SK-N-SH (cell line): ENCODE measurements around the gene LMO7. TPM values are rescaled to one million over a fixed set of nuclear protein-coding genes. Genes with fewer than 3 reads are reported as not detected.

Experiments used
- CTCF ChIA-PET: fragments of 300-600, 350-600 bp; formaldehyde crosslinking; extraction: SDS; loops from one replicate; lab custom pipeline; 2021; lab: Yijun Ruan, JAX
- POLR2A ChIA-PET: fragments of 350-600 bp; sonication (Branson Sonifier 250); formaldehyde crosslinking; extraction: SDS; loops from one replicate; lab custom pipeline; 2020; ENCODE audit warnings: antibody characterized with exemption, inconsistent platforms; lab: Yijun Ruan, JAX
- DNase-seq: peaks from one replicate; pipeline ENCODE4 v3.0.0; 2012
- H2AFZ ChIP-seq: fragments of 200-600 bp; sonication (generic); 2 replicates; pipeline ENCODE4 v1.8.1; 2016; ENCODE audit warnings: antibody characterized with exemption, mild to moderate bottlenecking, low read depth
- H3F3A ChIP-seq: fragments of 200-600 bp; sonication (generic); replicated peaks from 2 replicates; pipeline ENCODE3; 2016; ENCODE audit warnings: antibody characterized with exemption, mild to moderate bottlenecking; ENCODE audit not compliant: insufficient read depth
- H3K27ac ChIP-seq, 2 experiments: fragments of 200-500 bp in 1 of 2; fragments of 200-600 bp in 1 of 2; sonication (Bioruptor generic) in 1 of 2; sonication (generic), shearing (Covaris generic) in 1 of 2; 2 replicates each; pipeline versions ENCODE4 v1.5.1 to v1.6.1; 2014 to 2016; ENCODE audit warnings: low read depth in 2 of 2, inconsistent platforms in 1 of 2, low read length in 1 of 2, mild to moderate bottlenecking in 1 of 2, mixed read lengths in 1 of 2
- H3K27me3 ChIP-seq: fragments of 200-600 bp; sonication (generic), shearing (Covaris generic); 2 replicates; pipeline ENCODE4 v1.6.1; 2016; ENCODE audit warnings: mixed run types; ENCODE audit not compliant: insufficient read depth
- H3K36me3 ChIP-seq, 2 experiments: fragments of 200-500 bp in 1 of 2; fragments of 200-600 bp in 1 of 2; sonication (Bioruptor generic) in 1 of 2; sonication (generic) in 1 of 2; replicated peaks in 1 of 2; 2 replicates each; pipeline versions ENCODE3 to v1.5.1; 2014 to 2016; ENCODE audit warnings: low read length in 1 of 2, mild to moderate bottlenecking in 1 of 2; ENCODE audit not compliant: insufficient read depth in 2 of 2, control insufficient read depth in 1 of 2
- H3K4me1 ChIP-seq, 2 experiments: fragments of 200-500 bp in 1 of 2; fragments of 200-600 bp in 1 of 2; sonication (Bioruptor generic) in 1 of 2; sonication (generic), shearing (Covaris generic) in 1 of 2; 2 replicates each; pipeline versions ENCODE4 v1.5.1 to v1.6.1; 2014 to 2016; ENCODE audit warnings: low read depth in 1 of 2, low read length in 1 of 2, mixed run types in 1 of 2; ENCODE audit not compliant: insufficient read depth in 2 of 2, control insufficient read depth in 1 of 2
- H3K4me2 ChIP-seq: fragments of 200-600 bp; sonication (generic), shearing (Covaris generic); 2 replicates; pipeline ENCODE4 v1.6.1; 2017; ENCODE audit warnings: mixed run types
- H3K4me3 ChIP-seq, 2 experiments: fragments of 200-500 bp in 1 of 2; fragments of 200-600 bp in 1 of 2; sonication (Bioruptor generic) in 1 of 2; sonication (generic), shearing (Covaris generic) in 1 of 2; 2 replicates each; pipeline versions ENCODE4 v1.5.1 to v1.8.1; 2014 to 2016; ENCODE audit warnings: low read depth in 2 of 2, inconsistent platforms in 1 of 2, low read length in 1 of 2, mild to moderate bottlenecking in 1 of 2, mixed read lengths in 1 of 2, moderate library complexity in 1 of 2
- H3K79me2 ChIP-seq: fragments of 200-600 bp; sonication (generic); 2 replicates; pipeline ENCODE4 v1.8.1; 2017; ENCODE audit warnings: mild to moderate bottlenecking; ENCODE audit not compliant: insufficient read depth
- H3K9ac ChIP-seq: fragments of 200-600 bp; sonication (generic); 2 replicates; pipeline ENCODE4 v1.6.1; 2017; ENCODE audit warnings: mixed run types
- H3K9me2 ChIP-seq: fragments of 200-600 bp; sonication (generic); 2 replicates; pipeline ENCODE4 v1.6.1; 2017; ENCODE audit warnings: mixed run types
- H3K9me3 ChIP-seq: fragments of 200-600 bp; sonication (generic); 2 replicates; pipeline ENCODE4 v1.6.1; 2017; ENCODE audit warnings: mixed run types, mild to moderate bottlenecking, moderate library complexity
- H4K20me1 ChIP-seq: fragments of 200-600 bp; sonication (generic); 2 replicates; pipeline ENCODE4 v1.6.1; 2017; ENCODE audit warnings: mild to moderate bottlenecking, mixed run types; ENCODE audit not compliant: insufficient read depth
- ELF1 ChIP-seq: IDR thresholded peaks from 2 replicates; pipeline ENCODE4 v1.4.0; 2012
- EP300 ChIP-seq, 2 experiments: IDR thresholded peaks; 2 replicates each; pipeline versions ENCODE4 v1.4.0 to v1.6.1; 2012; ENCODE audit warnings: borderline replicate concordance in 1 of 2, low read depth in 1 of 2, low read length in 1 of 2
- EZH2phosphoT487 ChIP-seq: fragments of 200-600 bp; sonication (generic); IDR thresholded peaks from 2 replicates; pipeline ENCODE4 v1.6.1; 2017; ENCODE audit warnings: low read depth, mixed run types, mild to moderate bottlenecking, antibody characterized with exemption, moderate library complexity, borderline replicate concordance
- FOSL2 ChIP-seq: IDR thresholded peaks from 2 replicates; pipeline ENCODE4 v1.4.0; 2012; ENCODE audit warnings: low read depth, mild to moderate bottlenecking, moderate library complexity, borderline replicate concordance
- FOXJ3 ChIP-seq: sonication (generic); formaldehyde crosslinking; IDR thresholded peaks from 2 replicates; pipeline ENCODE4 v1.5.1; 2020; ENCODE audit warnings: mild to moderate bottlenecking, missing genetic modification reagents
- NFIC ChIP-seq: IDR thresholded peaks from 2 replicates; pipeline ENCODE4 v1.4.0; 2012; ENCODE audit warnings: borderline replicate concordance
- NRF1 ChIP-seq: IDR thresholded peaks from 2 replicates; pipeline ENCODE4 v1.6.1; 2012; ENCODE audit warnings: low read depth, mild to moderate bottlenecking, low read length
- RCOR1 ChIP-seq: fragments of 150-350 bp; IDR thresholded peaks from 2 replicates; pipeline ENCODE4 v1.6.1; 2017; ENCODE audit warnings: antibody characterized with exemption, low read length
- RFX5 ChIP-seq: IDR thresholded peaks from 2 replicates; pipeline ENCODE4 v1.6.1; 2012; ENCODE audit warnings: mild to moderate bottlenecking, improper control_type of control experiment, low read length
- SMC3 ChIP-seq: IDR thresholded peaks from 2 replicates; pipeline ENCODE4 v1.6.1; 2012; ENCODE audit warnings: low read depth, low read length, improper control_type of control experiment
- TCF12 ChIP-seq: IDR thresholded peaks from 2 replicates; pipeline ENCODE4 v1.4.0; 2012
- TEAD4 ChIP-seq: IDR thresholded peaks from 2 replicates; pipeline ENCODE4 v1.4.0; 2012; ENCODE audit warnings: mild to moderate bottlenecking, borderline replicate concordance; ENCODE audit not compliant: insufficient read depth
- YY1 ChIP-seq: IDR thresholded peaks from 2 replicates; pipeline ENCODE4 v1.4.0; 2012; ENCODE audit warnings: low read depth, mild to moderate bottlenecking
- WGBS: methylation state at CpG from one replicate; pipeline ENCODE4 v1.1.6; 2017; ENCODE audit warnings: low lambda C conversion rate; 5-methylcytosine and 5-hydroxymethylcytosine counted together
- polyA plus RNA-seq, 3 experiments: library from polyadenylated mRNA; depleted of rRNA; stranded (reverse); fragments of >200 nt; gene quantifications; 2 replicates each; pipeline ENCODE4 v1.2.3, GENCODE V29; 2012
- TF ChIP-seq, protein P1 (sequence below): IDR thresholded peaks from 2 replicates; pipeline ENCODE4 v1.4.0; 2012; ENCODE audit warnings: low read depth
- TF ChIP-seq, protein P2 (sequence below): fragments of 200-600 bp; sonication (generic); IDR thresholded peaks from 2 replicates; pipeline ENCODE4 v1.6.1; 2017; ENCODE audit warnings: antibody characterized with exemption, mild to moderate bottlenecking, moderate library complexity
- TF ChIP-seq, protein P3 (sequence below): fragments of 150-350 bp; IDR thresholded peaks from 2 replicates; pipeline ENCODE4 v1.6.1; 2016; ENCODE audit warnings: mild to moderate bottlenecking, low read depth, low read length
- TF ChIP-seq, protein P4 (sequence below): IDR thresholded peaks from 2 replicates; pipeline ENCODE4 v1.4.0; 2012; ENCODE audit warnings: low read depth, borderline replicate concordance
- TF ChIP-seq, protein P5 (sequence below): IDR thresholded peaks from 2 replicates; pipeline ENCODE4; 2012
- TF ChIP-seq, protein P6 (sequence below): fragments of 150-350 bp; IDR thresholded peaks from 2 replicates; pipeline ENCODE4 v1.6.1; 2017; ENCODE audit warnings: antibody characterized with exemption, low read length, low read depth, borderline replicate concordance
- TF ChIP-seq, protein P7 (sequence below): IDR thresholded peaks from 2 replicates; pipeline ENCODE4 v1.4.0; 2012; ENCODE audit warnings: low read depth, borderline replicate concordance

The LMO7 gene
- polyA plus RNA-seq, 1 of the 3 experiments (the other 2 are of a cell fraction), result 83.6 TPM

DNA sequence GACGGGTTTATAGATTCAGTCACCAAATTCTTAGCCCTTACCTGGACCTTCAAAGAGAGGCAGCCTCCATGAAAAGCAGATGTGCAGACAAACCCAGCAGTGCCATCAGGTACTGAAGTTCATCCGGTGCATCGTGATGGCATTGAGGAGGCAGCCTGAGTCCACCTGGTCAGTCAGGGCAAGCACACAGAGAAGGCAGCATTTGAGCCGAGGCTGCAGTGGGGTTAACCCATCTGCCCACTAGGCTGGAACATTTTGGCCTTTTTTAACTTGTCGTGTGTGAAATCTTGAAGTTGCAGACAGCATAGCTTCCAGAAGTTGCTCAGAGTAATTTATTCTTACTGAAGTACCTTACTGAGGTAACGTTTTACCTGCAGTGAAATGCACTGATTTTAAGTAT lies 4.9 kb downstream of the LMO7 start:
- 97% methylated on average over 6 of the region's 6 CpGs for WGBS
- H3K27me3 ChIP-seq, result no peaks in the 10 kb centered on the region
- H3K9me3 ChIP-seq, result no peaks in the 10 kb centered on the region
- CTCF ChIA-PET, result interaction anchor here (1.1 kb wide), 1 partner anchor 229 kb away, joined by 3 read pairs; no protein-coding TSS in a partner anchor
- peaks cover 77% of the 10 kb centered on the region for H4K20me1 ChIP-seq
- H3K9ac ChIP-seq, result no peak overlapping the region
- no peak for TF ChIP-seq NRF1
- TF ChIP-seq, protein P1, sequence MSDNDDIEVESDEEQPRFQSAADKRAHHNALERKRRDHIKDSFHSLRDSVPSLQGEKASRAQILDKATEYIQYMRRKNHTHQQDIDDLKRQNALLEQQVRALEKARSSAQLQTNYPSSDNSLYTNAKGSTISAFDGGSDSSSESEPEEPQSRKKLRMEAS, result no peak
- TF ChIP-seq, protein P2, sequence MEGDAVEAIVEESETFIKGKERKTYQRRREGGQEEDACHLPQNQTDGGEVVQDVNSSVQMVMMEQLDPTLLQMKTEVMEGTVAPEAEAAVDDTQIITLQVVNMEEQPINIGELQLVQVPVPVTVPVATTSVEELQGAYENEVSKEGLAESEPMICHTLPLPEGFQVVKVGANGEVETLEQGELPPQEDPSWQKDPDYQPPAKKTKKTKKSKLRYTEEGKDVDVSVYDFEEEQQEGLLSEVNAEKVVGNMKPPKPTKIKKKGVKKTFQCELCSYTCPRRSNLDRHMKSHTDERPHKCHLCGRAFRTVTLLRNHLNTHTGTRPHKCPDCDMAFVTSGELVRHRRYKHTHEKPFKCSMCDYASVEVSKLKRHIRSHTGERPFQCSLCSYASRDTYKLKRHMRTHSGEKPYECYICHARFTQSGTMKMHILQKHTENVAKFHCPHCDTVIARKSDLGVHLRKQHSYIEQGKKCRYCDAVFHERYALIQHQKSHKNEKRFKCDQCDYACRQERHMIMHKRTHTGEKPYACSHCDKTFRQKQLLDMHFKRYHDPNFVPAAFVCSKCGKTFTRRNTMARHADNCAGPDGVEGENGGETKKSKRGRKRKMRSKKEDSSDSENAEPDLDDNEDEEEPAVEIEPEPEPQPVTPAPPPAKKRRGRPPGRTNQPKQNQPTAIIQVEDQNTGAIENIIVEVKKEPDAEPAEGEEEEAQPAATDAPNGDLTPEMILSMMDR, result no peak
- TF ChIP-seq, protein P3, sequence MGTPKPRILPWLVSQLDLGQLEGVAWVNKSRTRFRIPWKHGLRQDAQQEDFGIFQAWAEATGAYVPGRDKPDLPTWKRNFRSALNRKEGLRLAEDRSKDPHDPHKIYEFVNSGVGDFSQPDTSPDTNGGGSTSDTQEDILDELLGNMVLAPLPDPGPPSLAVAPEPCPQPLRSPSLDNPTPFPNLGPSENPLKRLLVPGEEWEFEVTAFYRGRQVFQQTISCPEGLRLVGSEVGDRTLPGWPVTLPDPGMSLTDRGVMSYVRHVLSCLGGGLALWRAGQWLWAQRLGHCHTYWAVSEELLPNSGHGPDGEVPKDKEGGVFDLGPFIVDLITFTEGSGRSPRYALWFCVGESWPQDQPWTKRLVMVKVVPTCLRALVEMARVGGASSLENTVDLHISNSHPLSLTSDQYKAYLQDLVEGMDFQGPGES, result no peak
- no peak for TF ChIP-seq TEAD4
- TF ChIP-seq EP300 (IDR thresholded peaks at IDR 0.05; ENCODE audit: borderline replicate concordance in 1 of 2, low read depth in 1 of 2, low read length in 1 of 2), result no peak
- no peak for TF ChIP-seq ELF1
- no peak for TF ChIP-seq EZH2phosphoT487
- no peak for TF ChIP-seq TCF12
- no peak for TF ChIP-seq SMC3
- TF ChIP-seq FOSL2, result no peak
- TF ChIP-seq, protein P4, sequence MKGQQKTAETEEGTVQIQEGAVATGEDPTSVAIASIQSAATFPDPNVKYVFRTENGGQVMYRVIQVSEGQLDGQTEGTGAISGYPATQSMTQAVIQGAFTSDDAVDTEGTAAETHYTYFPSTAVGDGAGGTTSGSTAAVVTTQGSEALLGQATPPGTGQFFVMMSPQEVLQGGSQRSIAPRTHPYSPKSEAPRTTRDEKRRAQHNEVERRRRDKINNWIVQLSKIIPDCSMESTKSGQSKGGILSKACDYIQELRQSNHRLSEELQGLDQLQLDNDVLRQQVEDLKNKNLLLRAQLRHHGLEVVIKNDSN, result no peak
- no peak for TF ChIP-seq RFX5
- TF ChIP-seq, protein P5, sequence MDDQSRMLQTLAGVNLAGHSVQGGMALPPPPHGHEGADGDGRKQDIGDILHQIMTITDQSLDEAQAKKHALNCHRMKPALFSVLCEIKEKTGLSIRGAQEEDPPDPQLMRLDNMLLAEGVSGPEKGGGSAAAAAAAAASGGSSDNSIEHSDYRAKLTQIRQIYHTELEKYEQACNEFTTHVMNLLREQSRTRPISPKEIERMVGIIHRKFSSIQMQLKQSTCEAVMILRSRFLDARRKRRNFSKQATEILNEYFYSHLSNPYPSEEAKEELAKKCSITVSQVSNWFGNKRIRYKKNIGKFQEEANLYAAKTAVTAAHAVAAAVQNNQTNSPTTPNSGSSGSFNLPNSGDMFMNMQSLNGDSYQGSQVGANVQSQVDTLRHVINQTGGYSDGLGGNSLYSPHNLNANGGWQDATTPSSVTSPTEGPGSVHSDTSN, result no peak
- TF ChIP-seq, protein P6, sequence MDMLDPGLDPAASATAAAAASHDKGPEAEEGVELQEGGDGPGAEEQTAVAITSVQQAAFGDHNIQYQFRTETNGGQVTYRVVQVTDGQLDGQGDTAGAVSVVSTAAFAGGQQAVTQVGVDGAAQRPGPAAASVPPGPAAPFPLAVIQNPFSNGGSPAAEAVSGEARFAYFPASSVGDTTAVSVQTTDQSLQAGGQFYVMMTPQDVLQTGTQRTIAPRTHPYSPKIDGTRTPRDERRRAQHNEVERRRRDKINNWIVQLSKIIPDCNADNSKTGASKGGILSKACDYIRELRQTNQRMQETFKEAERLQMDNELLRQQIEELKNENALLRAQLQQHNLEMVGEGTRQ, result no peak
- no peak for TF ChIP-seq YY1
- TF ChIP-seq, protein P7, sequence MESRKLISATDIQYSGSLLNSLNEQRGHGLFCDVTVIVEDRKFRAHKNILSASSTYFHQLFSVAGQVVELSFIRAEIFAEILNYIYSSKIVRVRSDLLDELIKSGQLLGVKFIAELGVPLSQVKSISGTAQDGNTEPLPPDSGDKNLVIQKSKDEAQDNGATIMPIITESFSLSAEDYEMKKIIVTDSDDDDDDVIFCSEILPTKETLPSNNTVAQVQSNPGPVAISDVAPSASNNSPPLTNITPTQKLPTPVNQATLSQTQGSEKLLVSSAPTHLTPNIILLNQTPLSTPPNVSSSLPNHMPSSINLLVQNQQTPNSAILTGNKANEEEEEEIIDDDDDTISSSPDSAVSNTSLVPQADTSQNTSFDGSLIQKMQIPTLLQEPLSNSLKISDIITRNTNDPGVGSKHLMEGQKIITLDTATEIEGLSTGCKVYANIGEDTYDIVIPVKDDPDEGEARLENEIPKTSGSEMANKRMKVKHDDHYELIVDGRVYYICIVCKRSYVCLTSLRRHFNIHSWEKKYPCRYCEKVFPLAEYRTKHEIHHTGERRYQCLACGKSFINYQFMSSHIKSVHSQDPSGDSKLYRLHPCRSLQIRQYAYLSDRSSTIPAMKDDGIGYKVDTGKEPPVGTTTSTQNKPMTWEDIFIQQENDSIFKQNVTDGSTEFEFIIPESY, result no peak
- TF ChIP-seq FOXJ3, result no peak
- no peak for TF ChIP-seq RCOR1
- TF ChIP-seq NFIC, result no peak
- H3K4me2 ChIP-seq, result peak overlapping the region; percentile 86
- H3K9me2 ChIP-seq, result no peaks in the 10 kb centered on the region
- no peak for DNase-seq
- H3K79me2 ChIP-seq, result peaks cover 99% of the 10 kb centered on the region
- no peak overlapping the region for H2AFZ ChIP-seq
- H3F3A ChIP-seq, result peaks cover 33% of the 10 kb centered on the region
- POLR2A ChIA-PET, result no interaction called here
- peak overlapping the region in 1 of 2 experiments; percentile 13; a peak in 1 of 4 replicates for H3K27ac ChIP-seq
- H3K4me1 ChIP-seq, result peaks cover 6 to 17% of the 10 kb centered on the region in 2 experiments; a peak in 3 of 4 replicates
- H3K4me3 ChIP-seq, result peak overlapping the region in 1 of 2 experiments; percentile 90; a peak in 1 of 4 replicates
- H3K36me3 ChIP-seq, result peaks cover 15 to 54% of the 10 kb centered on the region in 2 experiments
